Measurements from ENCODE around the gene SUN5.
A peak's percentile ranks its signal among the peaks of the same experiment; 100 is the strongest.
"Not testable (repeated sequence)": the region's sequence is repeated elsewhere in the genome, so short reads cannot be mapped to it uniquely, and the experiment has no call there.

SUN5 gene

GRCh38 chr20:32962053-32962452, 42.2 kb downstream of the SUN5 start:
- H3K9me3 Mint-ChIP-seq (ENCODE audit: low read depth): peaks cover 8% of the 10 kb centered on the region
- H3K27ac Mint-ChIP-seq: peak overlapping the region; percentile 16
- H3K27me3 Mint-ChIP-seq: no peaks in the 10 kb centered on the region
- no peak overlapping the region for H3K4me3 Mint-ChIP-seq
- H3K4me1 Mint-ChIP-seq (ENCODE audit: low read depth): peaks cover 46% of the 10 kb centered on the region
- H3K36me3 Mint-ChIP-seq: peaks cover 8% of the 10 kb centered on the region

GRCh38 chr20:32960849-32961731, 43.1 kb downstream of the SUN5 start:
- H3K36me3 Mint-ChIP-seq: peaks cover 11% of the 10 kb centered on the region
- H3K4me3 Mint-ChIP-seq: no peak overlapping the region
- H3K9me3 Mint-ChIP-seq (ENCODE audit: low read depth): peaks cover 12% of the 10 kb centered on the region
- H3K27ac Mint-ChIP-seq: peak overlapping the region; percentile 46
- H3K4me1 Mint-ChIP-seq (ENCODE audit: low read depth): peaks cover 37% of the 10 kb centered on the region
- no peaks in the 10 kb centered on the region for H3K27me3 Mint-ChIP-seq

GRCh38 chr20:32960222-32960518, 44.1 kb downstream of the SUN5 start:
- peaks cover 28% of the 10 kb centered on the region for H3K4me1 Mint-ChIP-seq (ENCODE audit: low read depth)
- no peaks in the 10 kb centered on the region for H3K27me3 Mint-ChIP-seq
- H3K36me3 Mint-ChIP-seq: peaks cover 10% of the 10 kb centered on the region
- no peak overlapping the region for H3K4me3 Mint-ChIP-seq
- peaks cover 12% of the 10 kb centered on the region for H3K9me3 Mint-ChIP-seq (ENCODE audit: low read depth)
- no peak overlapping the region for H3K27ac Mint-ChIP-seq

GRCh38 chr20:32959351-32960221, 44.6 kb downstream of the SUN5 start:
- H3K27ac Mint-ChIP-seq: no peak overlapping the region
- H3K4me3 Mint-ChIP-seq: no peak overlapping the region
- no peaks in the 10 kb centered on the region for H3K27me3 Mint-ChIP-seq
- H3K4me1 Mint-ChIP-seq (ENCODE audit: low read depth): peaks cover 23% of the 10 kb centered on the region
- H3K36me3 Mint-ChIP-seq: peaks cover 8% of the 10 kb centered on the region
- peaks cover 12% of the 10 kb centered on the region for H3K9me3 Mint-ChIP-seq (ENCODE audit: low read depth)

GRCh38 chr20:32958574-32958973, 45.7 kb downstream of the SUN5 start:
- Mint-ChIP-seq H3K9me3 (ENCODE audit: low read depth) (peaks cover 16% of the 10 kb centered on the region), H3K27me3 (no peaks in the 10 kb centered on the region), H3K27ac (no peak overlapping the region), H3K36me3 (peaks cover 8% of the 10 kb centered on the region), H3K4me3 (no peak overlapping the region), H3K4me1 (ENCODE audit: low read depth) (peaks cover 18% of the 10 kb centered on the region)

- Mint-ChIP-seq H3K27me3 (no peaks in the 10 kb centered on the region), H3K36me3 (peaks cover 11% of the 10 kb centered on the region), H3K4me3 (no peak overlapping the region), H3K4me1 (ENCODE audit: low read depth) (peaks cover 12% of the 10 kb centered on the region), H3K9me3 (ENCODE audit: low read depth) (peaks cover 20% of the 10 kb centered on the region), H3K27ac (peak overlapping the region; percentile 22)
These were observed 46.8 kb downstream of the SUN5 start for GRCh38 chr20:32957459-32957858.

- peak overlapping the region; percentile 51 for H3K27ac Mint-ChIP-seq
- H3K4me1 Mint-ChIP-seq (ENCODE audit: low read depth): peaks cover 57% of the 10 kb centered on the region
- not testable (repeated sequence) for H3K9me3 Mint-ChIP-seq (ENCODE audit: low read depth); H3K36me3 Mint-ChIP-seq; H3K27me3 Mint-ChIP-seq; H3K4me3 Mint-ChIP-seq
These were observed 53.7 kb downstream of the SUN5 start for GRCh38 chr20:32950539-32950938.

GRCh38 chr20:32946629-32947028, 57.6 kb downstream of the SUN5 start:
- Mint-ChIP-seq H3K4me1 (ENCODE audit: low read depth) (peaks cover 51% of the 10 kb centered on the region), H3K9me3 (ENCODE audit: low read depth) (no peaks in the 10 kb centered on the region), H3K4me3 (no peak overlapping the region), H3K36me3 (no peaks in the 10 kb centered on the region), H3K27me3 (no peaks in the 10 kb centered on the region), H3K27ac (peak overlapping the region; percentile 85)

GRCh38 chr20:32945710-32946221, 58.5 kb downstream of the SUN5 start:
- no peaks in the 10 kb centered on the region for H3K27me3 Mint-ChIP-seq
- peak overlapping the region; percentile 42 for H3K4me3 Mint-ChIP-seq
- H3K9me3 Mint-ChIP-seq (ENCODE audit: low read depth): no peaks in the 10 kb centered on the region
- peak overlapping the region; percentile 85 for H3K27ac Mint-ChIP-seq
- H3K4me1 Mint-ChIP-seq (ENCODE audit: low read depth): peaks cover 42% of the 10 kb centered on the region
- no peaks in the 10 kb centered on the region for H3K36me3 Mint-ChIP-seq

GRCh38 chr20:32943490-32944052, 60.7 kb downstream of the SUN5 start:
- Mint-ChIP-seq H3K4me3 (no peak overlapping the region), H3K9me3 (ENCODE audit: low read depth) (no peaks in the 10 kb centered on the region), H3K36me3 (no peaks in the 10 kb centered on the region), H3K27ac (no peak overlapping the region), H3K4me1 (ENCODE audit: low read depth) (peaks cover 22% of the 10 kb centered on the region), H3K27me3 (no peaks in the 10 kb centered on the region)

GRCh38 chr20:32941155-32941885, 62.9 kb downstream of the SUN5 start:
- no peaks in the 10 kb centered on the region for H3K36me3 Mint-ChIP-seq
- no peak overlapping the region for H3K27ac Mint-ChIP-seq
- H3K4me3 Mint-ChIP-seq: no peak overlapping the region
- H3K27me3 Mint-ChIP-seq: no peaks in the 10 kb centered on the region
- peaks cover 14% of the 10 kb centered on the region for H3K4me1 Mint-ChIP-seq (ENCODE audit: low read depth)
- no peaks in the 10 kb centered on the region for H3K9me3 Mint-ChIP-seq (ENCODE audit: low read depth)

- Mint-ChIP-seq H3K4me3 (no peak overlapping the region), H3K4me1 (ENCODE audit: low read depth) (peaks cover 1% of the 10 kb centered on the region), H3K9me3 (ENCODE audit: low read depth) (no peaks in the 10 kb centered on the region), H3K27me3 (no peaks in the 10 kb centered on the region), H3K27ac (no peak overlapping the region), H3K36me3 (peaks cover 2% of the 10 kb centered on the region)
These were observed 69.7 kb downstream of the SUN5 start for GRCh38 chr20:32934580-32934979.
